Sigmoid colon (tissue), 7 donors: ENCODE results near the gene ASB3. TPM values are rescaled to one million over a fixed set of nuclear protein-coding genes. Genes with fewer than 3 reads are reported as not detected.

Experiments
- DNase-seq: peaks from one replicate; pipeline ENCODE4 v3.0.0-alpha.2; 2019
- H3K27ac ChIP-seq, 4 donors: fragments of 200-600 bp; sonication (generic); one replicate each; pipeline ENCODE4 v1.5.1; 2016 to 2019; ENCODE audit warnings: mild to moderate bottlenecking in 1 of 4
- H3K27me3 ChIP-seq, 3 donors: fragments of 200-600 bp; sonication (generic); one replicate each; pipeline ENCODE4 v1.5.1; 2019; ENCODE audit warnings: mild to moderate bottlenecking in 1 of 3
- H3K36me3 ChIP-seq, 4 donors: fragments of 200-600 bp; sonication (generic); one replicate each; pipeline ENCODE4 v1.5.1; 2016 to 2019
- H3K4me1 ChIP-seq, 4 donors: fragments of 200-600 bp; sonication (generic); one replicate each; pipeline ENCODE4 v1.5.1; 2017 to 2019
- H3K4me3 ChIP-seq, 4 donors: fragments of 200-600 bp; sonication (generic); one replicate each; pipeline ENCODE4 v1.5.1; 2017 to 2019; ENCODE audit warnings: mild to moderate bottlenecking in 2 of 4, moderate library complexity in 1 of 4
- H3K9me3 ChIP-seq, 4 donors: fragments of 200-600 bp in 3 of 4; sonication (generic) in 3 of 4; one replicate each; pipeline versions ENCODE4 v1.5.1 to v1.6.1; 2013 to 2019
- EP300 ChIP-seq, 4 donors: sonication (generic); formaldehyde crosslinking; IDR thresholded peaks; one replicate each; pipeline ENCODE4 v1.6.1; 2017; ENCODE audit warnings: antibody characterized with exemption in 4 of 4
- POLR2A ChIP-seq, 2 donors: fragments of 450-650 bp; IDR thresholded peaks; one replicate each; pipeline ENCODE4 v1.6.1; 2016; ENCODE audit warnings: antibody characterized with exemption in 2 of 2, mild to moderate bottlenecking in 2 of 2, moderate library complexity in 2 of 2
- POLR2AphosphoS5 ChIP-seq, 4 donors: sonication (generic); formaldehyde crosslinking; IDR thresholded peaks; one replicate each; pipeline ENCODE4 v1.6.1; 2017; ENCODE audit warnings: antibody characterized with exemption in 4 of 4
- WGBS, 2 donors: extraction: QIAGEN DNeasy Blood & Tissue Kit; methylation state at CpG; one replicate each; pipeline ENCODE4 v1.1.7; 2013; 5-methylcytosine and 5-hydroxymethylcytosine counted together
- intact Hi-C: fragments of 100-400 bp; cut with DNase I; formaldehyde crosslinking; loops from one replicate; pipeline ENCODE4 v1.15.1; 2023
- polyA plus RNA-seq, 3 donors: library from polyadenylated mRNA; stranded (reverse); fragments of 200-250 nt; gene quantifications; one replicate each; pipeline ENCODE4 v1.2.3, GENCODE V29; 2013
- total RNA-seq, 4 donors: library from RNA; depleted of rRNA; stranded (reverse); fragments of >200 nt; gene quantifications; one replicate each; pipeline ENCODE4 v1.1.0, GENCODE V29; 2016
- TF ChIP-seq, protein P1 (sequence below), 4 experiments: fragments of 450-650 bp in 3 of 4; fragments of 200-600 bp in 1 of 4; IDR thresholded peaks; one replicate each; pipeline ENCODE4 v1.5.1; 2016 to 2019; ENCODE audit warnings: antibody characterized with exemption in 4 of 4, mild to moderate bottlenecking in 3 of 4, moderate library complexity in 2 of 4
- donor health status: healthy with polysubstance abuse.
- donor health status: Bipolar disorder and iron deficiency.
- donor health status: healthy.

The ASB3 gene
- total and polyA plus RNA-seq, 7 donors: 2.8 to 25.7 (median 14.4) TPM

DNA sequence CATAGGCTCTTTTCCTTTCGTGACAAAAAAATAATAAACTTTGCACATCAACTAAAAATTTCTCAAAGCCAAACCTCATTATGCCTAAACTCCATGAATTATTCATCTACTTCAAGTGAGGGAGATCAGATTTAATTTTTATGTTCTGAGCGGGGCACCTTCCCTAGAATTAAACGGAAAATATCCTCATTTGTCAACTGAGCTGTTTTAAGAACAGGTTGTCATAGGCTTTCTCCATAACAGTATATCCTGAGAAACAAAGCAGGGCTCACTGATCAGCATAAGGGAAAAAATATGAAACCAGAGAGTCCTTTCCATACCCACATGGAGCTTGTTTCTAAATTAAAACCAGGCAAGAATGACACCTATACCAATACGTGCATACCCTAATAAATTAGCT, 150.6 kb downstream of the ASB3 start:
- Histone ChIP-seq H3K4me3 (no peak overlapping the region), H3K36me3 (no peaks in the 10 kb centered on the region), H3K27ac (no peak overlapping the region), H3K9me3 (no peaks in the 10 kb centered on the region), H3K4me1 (no peaks in the 10 kb centered on the region), H3K27me3 (no peaks in the 10 kb centered on the region)
- TF ChIP-seq, protein P1, sequence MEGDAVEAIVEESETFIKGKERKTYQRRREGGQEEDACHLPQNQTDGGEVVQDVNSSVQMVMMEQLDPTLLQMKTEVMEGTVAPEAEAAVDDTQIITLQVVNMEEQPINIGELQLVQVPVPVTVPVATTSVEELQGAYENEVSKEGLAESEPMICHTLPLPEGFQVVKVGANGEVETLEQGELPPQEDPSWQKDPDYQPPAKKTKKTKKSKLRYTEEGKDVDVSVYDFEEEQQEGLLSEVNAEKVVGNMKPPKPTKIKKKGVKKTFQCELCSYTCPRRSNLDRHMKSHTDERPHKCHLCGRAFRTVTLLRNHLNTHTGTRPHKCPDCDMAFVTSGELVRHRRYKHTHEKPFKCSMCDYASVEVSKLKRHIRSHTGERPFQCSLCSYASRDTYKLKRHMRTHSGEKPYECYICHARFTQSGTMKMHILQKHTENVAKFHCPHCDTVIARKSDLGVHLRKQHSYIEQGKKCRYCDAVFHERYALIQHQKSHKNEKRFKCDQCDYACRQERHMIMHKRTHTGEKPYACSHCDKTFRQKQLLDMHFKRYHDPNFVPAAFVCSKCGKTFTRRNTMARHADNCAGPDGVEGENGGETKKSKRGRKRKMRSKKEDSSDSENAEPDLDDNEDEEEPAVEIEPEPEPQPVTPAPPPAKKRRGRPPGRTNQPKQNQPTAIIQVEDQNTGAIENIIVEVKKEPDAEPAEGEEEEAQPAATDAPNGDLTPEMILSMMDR (IDR thresholded peaks at IDR 0.05): no peak
- no peak for TF ChIP-seq POLR2AphosphoS5 (IDR thresholded peaks at IDR 0.05)
- no peak for TF ChIP-seq EP300 (IDR thresholded peaks at IDR 0.05)
- TF ChIP-seq POLR2A (IDR thresholded peaks at IDR 0.05): no peak
- intact Hi-C loops: no loop called here
- 91 to 92% methylated on average over 4 of the region's 4 CpGs for WGBS, 2 donors
- no peak for DNase-seq

DNA sequence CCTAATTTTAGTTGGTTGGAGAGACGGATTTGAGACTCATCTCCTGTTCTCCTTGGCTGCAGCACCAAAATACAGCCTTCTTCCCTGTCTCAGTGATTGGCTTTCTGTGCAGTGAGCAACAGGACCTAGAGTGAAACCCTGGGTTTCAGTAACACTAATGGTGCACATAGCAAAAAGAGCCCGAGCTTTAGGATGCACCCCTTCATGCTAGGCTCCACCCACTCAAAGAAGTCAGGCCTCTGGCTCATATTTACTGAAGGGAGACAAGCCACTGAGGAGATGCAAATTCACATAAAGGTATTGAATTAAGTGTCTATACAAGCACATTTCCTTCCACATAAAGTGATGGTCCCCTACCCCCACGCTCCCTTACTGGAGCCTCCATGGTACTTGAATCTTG, 151.1 kb downstream of the ASB3 start:
- H3K27me3 ChIP-seq: no peaks in the 10 kb centered on the region
- H3K36me3 ChIP-seq: no peaks in the 10 kb centered on the region
- intact Hi-C loops: no loop called here
- no peak overlapping the region for H3K4me3 ChIP-seq
- no peaks in the 10 kb centered on the region for H3K9me3 ChIP-seq
- 82 to 87% methylated on average over 3 of the region's 3 CpGs for WGBS, 2 donors
- no peaks in the 10 kb centered on the region for H3K4me1 ChIP-seq
- no peak overlapping the region for H3K27ac ChIP-seq
- no peak for DNase-seq
- TF ChIP-seq EP300 (IDR thresholded peaks at IDR 0.05): no peak
- TF ChIP-seq, protein P1 (IDR thresholded peaks at IDR 0.05): no peak
- no peak for TF ChIP-seq POLR2A (IDR thresholded peaks at IDR 0.05)
- TF ChIP-seq POLR2AphosphoS5 (IDR thresholded peaks at IDR 0.05): no peak

DNA sequence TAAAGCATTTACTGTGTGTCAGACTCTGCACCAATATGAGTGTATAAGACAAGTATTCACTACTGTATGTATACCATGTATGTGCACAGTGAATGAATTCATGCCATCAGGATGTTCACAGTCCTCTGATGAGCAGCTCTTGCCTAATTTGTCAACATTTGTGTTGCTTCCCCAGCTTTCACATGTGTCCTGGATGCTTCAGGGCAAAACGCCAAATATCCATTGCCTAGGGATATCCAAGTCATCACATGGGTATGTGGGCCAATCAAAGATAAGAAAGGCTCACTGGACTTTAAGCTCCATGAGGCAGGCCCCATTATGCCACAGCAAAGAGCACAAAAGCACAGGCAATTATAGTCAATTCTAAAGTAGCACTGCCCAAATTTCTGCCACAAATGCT, 153.3 kb downstream of the ASB3 start:
- H3K9me3 ChIP-seq: no peaks in the 10 kb centered on the region
- H3K4me1 ChIP-seq: peaks cover 0 to 9% (median 4%) of the 10 kb centered on the region in 4 donors
- intact Hi-C loops: no loop called here
- H3K4me3 ChIP-seq: no peak overlapping the region
- WGBS, 2 donors: 82 to 88% methylated on average over 1 of the region's 1 CpG
- no peak for DNase-seq
- no peaks in the 10 kb centered on the region for H3K36me3 ChIP-seq
- no peak overlapping the region for H3K27ac ChIP-seq
- H3K27me3 ChIP-seq: no peaks in the 10 kb centered on the region
- no peak for TF ChIP-seq POLR2AphosphoS5 (IDR thresholded peaks at IDR 0.05)
- TF ChIP-seq EP300 (IDR thresholded peaks at IDR 0.05): no peak
- no peak for TF ChIP-seq POLR2A (IDR thresholded peaks at IDR 0.05)

DNA sequence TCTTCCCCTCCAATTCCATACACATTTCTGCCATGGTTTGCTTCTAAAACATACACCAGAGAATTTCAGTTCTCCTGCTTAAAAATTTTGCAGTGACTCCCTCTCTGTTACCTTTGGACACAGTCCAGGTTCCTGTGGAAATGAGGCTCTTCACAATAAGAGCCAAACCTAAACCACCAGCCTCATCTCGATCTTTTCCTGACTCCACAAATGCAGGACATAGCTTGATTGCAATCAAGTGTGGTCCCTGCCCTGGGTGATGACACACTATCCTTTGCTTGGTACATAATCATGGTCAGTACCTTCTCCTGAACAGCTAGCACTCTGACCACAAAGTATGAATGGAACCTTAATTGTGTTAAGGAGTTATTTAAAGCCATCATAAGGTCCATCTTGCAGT, 154.0 kb downstream of the ASB3 start:
- Histone ChIP-seq H3K27me3 (no peaks in the 10 kb centered on the region), H3K27ac (no peak overlapping the region), H3K4me1 (peaks cover 0 to 9% (median 4%) of the 10 kb centered on the region in 4 donors), H3K9me3 (no peaks in the 10 kb centered on the region), H3K4me3 (no peak overlapping the region), H3K36me3 (no peaks in the 10 kb centered on the region)
- WGBS, 2 donors: 71 to 83% methylated on average over 1 of the region's 1 CpG
- DNase-seq: no peak
- TF ChIP-seq POLR2A (IDR thresholded peaks at IDR 0.05): no peak
- TF ChIP-seq EP300 (IDR thresholded peaks at IDR 0.05): no peak
- TF ChIP-seq POLR2AphosphoS5 (IDR thresholded peaks at IDR 0.05): no peak
- TF ChIP-seq, protein P1 (IDR thresholded peaks at IDR 0.05): no peak
- intact Hi-C loops: no loop called here

DNA sequence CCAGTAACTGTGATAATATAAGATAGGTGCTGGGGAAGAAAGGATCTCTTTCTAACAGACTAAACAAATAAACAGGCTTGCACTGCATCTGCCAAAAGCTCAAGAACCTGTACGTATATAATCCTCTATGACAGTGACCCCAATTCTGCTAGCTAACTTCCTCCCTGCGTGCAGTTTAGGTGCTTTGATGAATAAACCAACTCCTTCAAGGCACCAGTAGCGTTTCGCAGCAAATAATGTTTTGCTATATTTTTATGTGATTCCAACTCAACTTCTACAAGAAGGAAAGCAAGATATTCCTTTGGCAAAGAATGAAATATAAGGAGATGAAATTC, 154.7 kb downstream of the ASB3 start:
- TF ChIP-seq EP300 (IDR thresholded peaks at IDR 0.05) (no peak), POLR2A (IDR thresholded peaks at IDR 0.05) (no peak), POLR2AphosphoS5 (IDR thresholded peaks at IDR 0.05) (no peak)
- TF ChIP-seq, protein P1 (IDR thresholded peaks at IDR 0.05): no peak

More for the DNA sequence above, 154.7 kb downstream of the ASB3 start:
- 85 to 89% methylated on average over 4 of the region's 4 CpGs for WGBS, 2 donors
- no peak for DNase-seq
- Histone ChIP-seq H3K4me3 (no peak overlapping the region), H3K27ac (no peak overlapping the region), H3K9me3 (no peaks in the 10 kb centered on the region), H3K4me1 (peaks cover 0 to 9% (median 4%) of the 10 kb centered on the region in 4 donors), H3K36me3 (no peaks in the 10 kb centered on the region), H3K27me3 (no peaks in the 10 kb centered on the region)
- intact Hi-C loops: no loop called here
